Gastrocnemius medialis (tissue), 4 donors: ENCODE measurements around the gene WWP2. TPM values are rescaled to one million over a fixed set of nuclear protein-coding genes. Genes with fewer than 3 reads are reported as not detected.
"Not testable (repeated sequence)": the region's sequence is repeated elsewhere in the genome, so short reads cannot be mapped to it uniquely, and the experiment has no call there.

Experiments
- ATAC-seq, 2 donors: fragments of 150-250 bp; one replicate each; pipeline ENCODE4 v1.9.1; 2016
- DNase-seq, 2 donors: peaks; one replicate each; pipeline ENCODE4 v3.0.0-alpha.2; 2019
- H3K27ac ChIP-seq, 4 donors: fragments of 200-600 bp; sonication (generic); 1 replicate in 1 of 4; 2 replicates in 3 of 4; pipeline ENCODE4 v1.5.1; 2016 to 2018; ENCODE audit warnings: mild to moderate bottlenecking in 2 of 4, moderate library complexity in 1 of 4
- H3K27me3 ChIP-seq, 3 donors: fragments of 200-600 bp; sonication (generic) in 2 of 3; 1 replicate in 1 of 3; 2 replicates in 2 of 3; pipeline versions ENCODE4 v1.5.1 to v1.6.0; 2016 to 2019; ENCODE audit warnings: mild to moderate bottlenecking in 1 of 3, moderate library complexity in 1 of 3
- H3K36me3 ChIP-seq, 2 donors: fragments of 200-600 bp; sonication (generic) in 1 of 2; one replicate each; pipeline ENCODE4 v1.5.1; 2017 to 2018
- H3K4me1 ChIP-seq, 2 donors: fragments of 200-600 bp; sonication (generic) in 1 of 2; one replicate each; pipeline ENCODE4 v1.5.1; 2016 to 2017; ENCODE audit warnings: mild to moderate bottlenecking in 2 of 2
- H3K4me3 ChIP-seq, 4 donors: fragments of 200-600 bp; sonication (generic) in 3 of 4; 1 replicate in 1 of 4; 2 replicates in 3 of 4; pipeline ENCODE4 v1.5.1; 2016 to 2019; ENCODE audit warnings: mild to moderate bottlenecking in 2 of 4
- H3K9me3 ChIP-seq, 3 donors: fragments of 200-600 bp; sonication (generic) in 2 of 3; 1 replicate in 1 of 3; 2 replicates in 2 of 3; pipeline ENCODE4 v1.5.1; 2016 to 2019
- POLR2A ChIP-seq, 2 donors: fragments of 450-650 bp; IDR thresholded peaks; one replicate each; pipeline ENCODE4 v1.6.1; 2017; ENCODE audit warnings: antibody characterized with exemption in 2 of 2, mild to moderate bottlenecking in 2 of 2, moderate library complexity in 2 of 2
- in situ Hi-C, 4 donors: fragments of 200-750 bp; cut with MboI; loops; one replicate each; pipeline versions ENCODE4 v1.15.0 to v1.8.0; 2017; ENCODE audit warnings: low sequenced_read_pairs in 4 of 4
- intact Hi-C: fragments of 100-400 bp; cut with DNase I; formaldehyde crosslinking; loops from one replicate; pipeline ENCODE4 v1.15.1; 2023; ENCODE audit warnings: low total_unique reads
- total RNA-seq, 4 donors: library from RNA; depleted of rRNA; stranded (reverse); fragments of >200 nt; gene quantifications; one replicate each; pipeline versions ENCODE4 v1.1.0 to v1.2.3, GENCODE V29; 2016
- TF ChIP-seq, protein P1 (sequence below), 5 experiments: fragments of 450-650 bp in 3 of 5; fragments of 200-600 bp in 2 of 5; sonication (generic) in 2 of 5; IDR thresholded peaks in 4 of 5; conservative IDR thresholded peaks in 1 of 5; 1 replicate in 4 of 5; 2 replicates in 1 of 5; pipeline ENCODE4 v1.5.1; 2016 to 2019; ENCODE audit warnings: antibody characterized with exemption in 5 of 5, mild to moderate bottlenecking in 3 of 5, moderate library complexity in 3 of 5

The WWP2 gene
- total RNA-seq, 4 donors from 2014 or later: 29.4 to 35.6 (median 31.8) TPM

DNA sequence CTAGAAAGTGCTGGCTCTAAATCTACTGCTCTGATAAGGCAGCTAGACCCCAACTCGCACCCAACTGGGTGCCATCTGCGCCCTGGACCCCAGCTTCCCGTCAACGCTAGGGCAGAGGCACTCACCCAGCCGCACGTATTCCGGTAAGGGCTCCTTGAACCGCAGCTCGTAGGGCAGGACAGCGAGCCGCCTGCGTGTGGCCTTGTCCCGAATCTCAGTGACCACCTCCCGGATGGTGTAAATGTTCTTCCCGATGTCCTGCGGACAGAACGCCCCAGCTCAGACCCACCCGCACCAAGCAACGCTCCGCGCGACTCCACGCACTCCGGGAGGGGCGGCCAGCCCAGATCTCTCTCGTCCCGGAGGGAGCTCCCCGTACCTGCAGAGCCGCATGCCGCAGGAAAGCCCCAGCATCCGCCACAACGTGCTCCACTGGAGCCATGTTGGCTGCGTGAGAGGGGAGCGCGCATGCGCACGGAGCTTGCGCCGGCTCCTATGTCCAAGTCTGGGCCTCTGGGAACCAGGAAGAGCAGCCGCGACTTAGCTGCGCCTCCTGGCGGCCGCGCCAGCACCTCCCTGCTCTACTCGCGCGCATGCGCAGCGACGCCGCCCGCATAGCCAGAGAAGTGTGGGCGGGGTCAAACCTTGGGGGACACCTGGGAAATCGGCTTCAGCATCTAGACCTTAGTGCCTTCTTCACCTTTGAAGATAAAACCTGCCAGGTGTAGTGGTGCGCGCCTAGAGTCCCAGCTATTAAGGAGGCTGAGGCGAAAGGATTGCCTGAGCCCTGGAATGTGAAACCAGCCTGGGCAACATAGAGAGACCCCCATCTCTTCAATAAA is 7.4 kb upstream of the WWP2 start, which contains the start of gene NOB1:
Gene NOB1, minus strand, starts transcription at position 458 of the 842 bp plus-strand sequence. Its CDS starts 16 bp downstream, at position 442.
- in situ Hi-C loops: loop anchor here (5.0 to 25.0 kb wide), 6 partner anchors 37 to 367 kb away; partner anchors contain the start of gene TERF2 (in 1 of the 4)
- ATAC-seq (peak; percentile 96 to 99), DNase-seq (peak; percentile 91 to 94)
- intact Hi-C loops: loop anchor here (1.0 to 2.0 kb wide), 3 partner anchors 28 to 358 kb away; partner anchors contain the start of gene NQO1
- peaks cover 0 to 29% of the 10 kb centered on the region in 2 donors for H3K36me3 ChIP-seq
- H3K9me3 ChIP-seq: no peaks in the 10 kb centered on the region
- peaks cover 12 to 16% of the 10 kb centered on the region in 2 donors for H3K4me1 ChIP-seq
- H3K27me3 ChIP-seq: no peaks in the 10 kb centered on the region
- H3K4me3 ChIP-seq: peak within 1 kb of the TSS; percentile 77 to 95 (median 90)
- H3K27ac ChIP-seq: peak within 1 kb of the TSS; percentile 75 to 86 (median 78)
- TF ChIP-seq, protein P1, sequence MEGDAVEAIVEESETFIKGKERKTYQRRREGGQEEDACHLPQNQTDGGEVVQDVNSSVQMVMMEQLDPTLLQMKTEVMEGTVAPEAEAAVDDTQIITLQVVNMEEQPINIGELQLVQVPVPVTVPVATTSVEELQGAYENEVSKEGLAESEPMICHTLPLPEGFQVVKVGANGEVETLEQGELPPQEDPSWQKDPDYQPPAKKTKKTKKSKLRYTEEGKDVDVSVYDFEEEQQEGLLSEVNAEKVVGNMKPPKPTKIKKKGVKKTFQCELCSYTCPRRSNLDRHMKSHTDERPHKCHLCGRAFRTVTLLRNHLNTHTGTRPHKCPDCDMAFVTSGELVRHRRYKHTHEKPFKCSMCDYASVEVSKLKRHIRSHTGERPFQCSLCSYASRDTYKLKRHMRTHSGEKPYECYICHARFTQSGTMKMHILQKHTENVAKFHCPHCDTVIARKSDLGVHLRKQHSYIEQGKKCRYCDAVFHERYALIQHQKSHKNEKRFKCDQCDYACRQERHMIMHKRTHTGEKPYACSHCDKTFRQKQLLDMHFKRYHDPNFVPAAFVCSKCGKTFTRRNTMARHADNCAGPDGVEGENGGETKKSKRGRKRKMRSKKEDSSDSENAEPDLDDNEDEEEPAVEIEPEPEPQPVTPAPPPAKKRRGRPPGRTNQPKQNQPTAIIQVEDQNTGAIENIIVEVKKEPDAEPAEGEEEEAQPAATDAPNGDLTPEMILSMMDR (IDR thresholded peaks at IDR 0.05 in 4 of 5, conservative IDR thresholded peaks at IDR 0.05 in 1 of 5): peak; percentile 98 to 99 (median 99)
- TF ChIP-seq POLR2A (IDR thresholded peaks at IDR 0.05): peak in 1 of 2 donors; percentile 44

DNA sequence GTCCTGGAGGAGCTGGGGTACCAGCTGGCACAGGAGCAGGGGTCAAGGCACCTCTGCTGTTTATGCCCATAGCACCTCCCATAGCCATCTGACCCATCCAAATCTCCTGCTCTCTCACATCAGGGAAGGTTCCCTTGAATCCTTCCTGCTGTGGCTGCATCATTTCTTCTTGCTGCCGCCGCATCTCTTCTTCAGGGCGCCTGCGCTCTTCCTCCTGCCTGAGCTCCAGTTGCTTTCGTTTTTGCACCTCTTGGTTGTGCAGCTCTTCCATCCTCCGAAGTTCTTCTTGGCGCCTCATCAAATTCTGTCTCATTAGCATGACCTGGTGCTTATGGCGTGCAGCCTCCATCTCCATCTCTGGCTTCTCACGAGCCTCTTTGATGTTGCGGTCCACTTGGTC is 5.4 kb upstream of the WWP2 start:
- in situ Hi-C loops: loop anchor here in 2 of 4 donors (10.0 to 25.0 kb wide), 2 partner anchors 362 to 369 kb away; partner anchors contain the start of gene TERF2 (in 1 of the 2)
- Histone ChIP-seq H3K9me3 (no peaks in the 10 kb centered on the region), H3K27ac (no peak overlapping the region), H3K4me1 (peaks cover 14 to 19% of the 10 kb centered on the region in 2 donors), H3K27me3 (no peaks in the 10 kb centered on the region), H3K36me3 (peaks cover 0 to 9% of the 10 kb centered on the region in 2 donors), H3K4me3 (no peak overlapping the region)
- TF ChIP-seq, protein P1 (IDR thresholded peaks at IDR 0.05 in 4 of 5, conservative IDR thresholded peaks at IDR 0.05 in 1 of 5): no peak
- ATAC-seq (no peak), DNase-seq (no peak)
- intact Hi-C loops: no loop called here

DNA sequence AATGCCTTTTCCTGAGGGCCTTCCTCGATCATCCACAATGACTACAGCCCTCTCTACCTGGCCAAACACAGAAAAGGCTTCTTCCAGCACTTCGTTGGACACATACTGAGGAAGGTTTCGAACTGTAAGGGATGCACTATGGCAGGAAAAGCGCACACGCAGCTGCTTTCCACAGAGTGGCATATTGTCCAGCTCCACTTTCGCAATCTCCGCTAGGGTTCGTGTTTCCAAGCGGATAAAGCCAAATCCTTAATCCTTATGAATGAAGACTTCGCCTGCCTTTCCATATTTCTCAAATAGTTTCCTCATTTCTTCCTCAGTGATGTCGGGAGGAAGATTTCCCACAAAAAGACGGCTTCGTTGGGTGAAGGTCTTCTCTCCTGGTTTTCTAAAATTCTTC is 4.8 kb upstream of the WWP2 start:
- intact Hi-C loops, H3K4me3 ChIP-seq, H3K27ac ChIP-seq, ATAC-seq, H3K9me3 ChIP-seq, H3K36me3 ChIP-seq, DNase-seq, H3K27me3 ChIP-seq: not testable (repeated sequence)
- H3K4me1 ChIP-seq: peaks cover 18 to 22% of the 10 kb centered on the region in 2 donors
- in situ Hi-C loops: loop anchor here in 2 of 4 donors (10.0 to 25.0 kb wide), 2 partner anchors 363 to 370 kb away; partner anchors contain the start of gene TERF2 (in 1 of the 2)

DNA sequence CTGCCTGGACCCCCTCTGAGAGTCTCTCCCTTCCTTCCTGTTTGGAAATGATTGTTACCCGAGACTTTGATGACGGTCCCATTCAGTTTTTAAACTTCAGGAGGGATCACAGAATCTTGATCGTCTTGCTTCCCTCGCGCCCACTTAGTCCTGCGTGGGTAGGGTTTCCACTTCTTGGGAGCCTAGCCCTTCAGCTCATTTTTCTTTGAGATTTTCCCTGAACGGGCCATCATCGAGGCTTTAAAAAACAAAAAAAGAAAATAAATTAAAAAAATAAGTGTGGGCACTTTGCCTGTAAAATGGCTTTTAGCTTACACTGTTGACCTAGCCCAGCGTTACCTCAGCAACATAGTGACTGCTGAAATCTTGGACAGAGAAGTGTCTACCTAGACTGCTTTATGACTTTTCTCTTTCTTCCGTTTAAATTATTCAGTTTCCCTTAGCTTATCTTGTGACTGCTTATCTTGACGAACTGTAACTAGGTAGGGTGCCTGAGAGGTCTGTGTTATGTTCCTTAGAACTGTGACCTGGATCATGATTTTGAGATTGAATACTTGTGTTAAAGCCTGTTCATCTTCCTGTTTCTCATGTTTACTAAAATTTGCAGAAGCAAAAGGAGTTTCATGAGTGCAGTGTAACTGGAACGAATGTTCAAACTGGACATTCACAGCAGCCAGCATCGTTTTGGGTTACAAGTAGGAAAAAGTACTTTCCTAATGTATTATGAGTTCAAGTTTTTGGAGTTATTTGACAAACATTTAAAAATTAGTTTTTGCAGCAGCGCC is 874 bp downstream of the WWP2 start:
- Histone ChIP-seq H3K9me3 (no peaks in the 10 kb centered on the region), H3K36me3 (no peaks in the 10 kb centered on the region), H3K4me1 (peaks cover 15 to 16% of the 10 kb centered on the region in 2 donors), H3K27me3 (no peaks in the 10 kb centered on the region), H3K27ac (peak overlapping the region; percentile 82 to 90 (median 84)), H3K4me3 (peak overlapping the region; percentile 90 to 99 (median 96))
- TF ChIP-seq POLR2A (IDR thresholded peaks at IDR 0.05): no peak
- TF ChIP-seq, protein P1 (IDR thresholded peaks at IDR 0.05 in 4 of 5, conservative IDR thresholded peaks at IDR 0.05 in 1 of 5): no peak
- peak; percentile 55 to 60 for ATAC-seq
- in situ Hi-C loops (loop anchor here in 1 of 4 donors (25.0 kb wide), 1 partner anchor 376 kb away; the partner anchor contains the start of gene TERF2), intact Hi-C loops (no loop called here)
- DNase-seq: no peak
